GM19467 (cell line): Measurements from ENCODE around the gene ZNF888.
"Not testable (repeated sequence)": the region's sequence is repeated elsewhere in the genome, so short reads cannot be mapped to it uniquely, and the experiment has no call there.

Experiments used
- ATAC-seq: cut with Tn5 transposase; IDR thresholded peaks from one replicate; pipeline ENCODE4 v1.9.1; 2021; ENCODE audit warnings: mild to moderate bottlenecking, moderate library complexity; ENCODE audit not compliant: unreplicated experiment

The ZNF888 gene

DNA sequence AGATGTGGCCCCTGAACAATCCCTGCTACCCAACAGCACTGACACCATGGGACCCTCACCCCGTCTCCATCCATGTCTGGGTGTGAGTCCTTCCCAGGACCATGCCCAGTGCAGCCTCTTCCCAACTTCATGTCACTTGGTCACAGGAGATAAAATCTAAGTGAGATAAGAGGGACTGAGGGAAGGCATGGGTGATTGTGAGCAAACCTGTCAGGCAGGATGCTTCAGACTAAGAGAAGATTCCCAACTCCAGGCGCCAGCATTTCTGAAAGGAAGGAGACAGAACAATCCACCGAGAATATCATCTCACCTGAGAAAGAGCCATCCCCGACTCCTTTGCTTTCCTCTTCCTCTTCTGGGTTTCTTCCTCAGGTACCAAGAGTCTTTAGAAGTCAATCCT, 33.3 kb downstream of the ZNF888 start:
- no peak for ATAC-seq

- no peak for ATAC-seq
Measured at GRCh38 chr19:52889076-52889475, 34.2 kb downstream of the ZNF888 start.

GRCh38 chr19:52880895-52881389, 42.3 kb downstream of the ZNF888 start:
- no peak for ATAC-seq

GRCh38 chr19:52872996-52873395, 50.2 kb downstream of the ZNF888 start:
- ATAC-seq = not testable (repeated sequence)

DNA sequence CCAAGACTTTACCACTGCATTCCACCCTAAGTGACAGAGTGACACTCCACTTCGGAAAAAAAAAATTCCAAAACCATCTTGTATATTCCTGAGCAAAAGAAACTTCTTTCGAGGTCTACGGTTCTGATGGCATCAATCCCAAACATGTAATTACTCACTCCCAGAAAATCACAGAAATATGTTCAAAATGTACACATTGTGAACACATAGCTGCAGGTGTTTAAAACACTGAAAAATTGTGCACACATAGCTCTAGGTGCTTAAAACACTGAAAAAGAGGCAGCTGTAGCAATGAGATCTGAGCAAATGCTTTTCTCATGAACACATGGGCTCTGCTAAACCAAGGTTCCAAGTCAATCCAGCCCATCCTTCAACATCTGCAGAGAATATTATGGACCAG, 51.8 kb downstream of the ZNF888 start:
- no peak for ATAC-seq

- ATAC-seq = not testable (repeated sequence)
Measured at GRCh38 chr19:52868031-52868430, 55.2 kb downstream of the ZNF888 start.

- peak; percentile 98 for ATAC-seq
Measured at GRCh38 chr19:52857378-52858191, 65.6 kb downstream of the ZNF888 start, which contains the start of gene ZNF468. Gene ZNF468, minus strand, starts transcription at chr19:52857619. Its CDS starts 3,347 bp downstream, at chr19:52854272.

- peak; percentile 31 for ATAC-seq
Measured at GRCh38 chr19:52856540-52857377, 66.5 kb downstream of the ZNF888 start.
